SK-N-SH treated with all-trans-retinoic acid at 6 μM for 48 hours (cell line): ENCODE measurements around the gene MAP2.

Source experiments
- ATAC-seq: fragments of 200-7000 bp; cut with Tn5 transposase; 3 replicates; pipeline ENCODE4 v1.9.1; 2020; ENCODE audit warnings: mild to moderate bottlenecking, moderate library complexity
- BACH2 ChIP-seq: fragments of 250-450 bp; sonication (Bioruptor Pico); IDR thresholded peaks from 2 replicates; pipeline ENCODE4 v1.9.0; 2021; ENCODE audit warnings: mild to moderate bottlenecking, borderline replicate concordance
- CSDC2 ChIP-seq: fragments of 250-450 bp; sonication (Bioruptor Pico); IDR thresholded peaks from 2 replicates; pipeline ENCODE4 v1.5.0; 2020; ENCODE audit warnings: mild to moderate bottlenecking, moderate library complexity
- ESRRG ChIP-seq: fragments of 250-450 bp; sonication (Bioruptor Pico); IDR thresholded peaks from 2 replicates; pipeline ENCODE4 v1.6.1; 2021; ENCODE audit warnings: mild to moderate bottlenecking
- GLIS3 ChIP-seq: fragments of 250-450 bp; sonication (Bioruptor Pico); IDR thresholded peaks from 2 replicates; pipeline ENCODE4 v1.5.0; 2020; ENCODE audit warnings: mild to moderate bottlenecking, moderate library complexity
- ISL1 ChIP-seq: fragments of 250-450 bp; sonication (Bioruptor Pico); IDR thresholded peaks from 2 replicates; pipeline ENCODE4 v2.1.2; 2022; ENCODE audit warnings: mild to moderate bottlenecking, moderate library complexity
- OSR1 ChIP-seq: fragments of 250-450 bp; sonication (Bioruptor Pico); IDR thresholded peaks from 2 replicates; pipeline ENCODE4 v1.8.0; 2022; ENCODE audit warnings: moderate library complexity, mild to moderate bottlenecking, inconsistent platforms
- PPARA ChIP-seq: fragments of 250-450 bp; sonication (Bioruptor Pico); IDR thresholded peaks from 2 replicates; pipeline ENCODE4 v1.5.0; 2020; ENCODE audit warnings: mild to moderate bottlenecking, borderline replicate concordance
- RARB ChIP-seq: fragments of 250-450 bp; sonication (Bioruptor Pico); IDR thresholded peaks from 2 replicates; pipeline ENCODE4 v1.8.0; 2021; ENCODE audit warnings: mild to moderate bottlenecking, moderate library complexity
- SNAI2 ChIP-seq: fragments of 250-450 bp; sonication (Bioruptor Pico); IDR thresholded peaks from 2 replicates; pipeline ENCODE4 v1.5.0; 2020; ENCODE audit warnings: mild to moderate bottlenecking, moderate library complexity
- TCF4 ChIP-seq: fragments of 250-450 bp; sonication (Bioruptor Pico); IDR thresholded peaks from 2 replicates; pipeline ENCODE4 v1.8.0; 2021; ENCODE audit warnings: mild to moderate bottlenecking, moderate library complexity, borderline replicate concordance
- TOX ChIP-seq: fragments of 250-450 bp; sonication (Bioruptor Pico); IDR thresholded peaks from 2 replicates; pipeline ENCODE4 v1.8.0; 2021; ENCODE audit warnings: mild to moderate bottlenecking, moderate library complexity, borderline replicate concordance
- ZC3H10 ChIP-seq: fragments of 250-450 bp; sonication (Bioruptor Pico); IDR thresholded peaks from 2 replicates; pipeline ENCODE4 v1.5.1; 2021; ENCODE audit warnings: mild to moderate bottlenecking, moderate library complexity
- ZFP3 ChIP-seq: fragments of 250-450 bp; sonication (Bioruptor Pico); IDR thresholded peaks from 2 replicates; pipeline ENCODE4 v1.5.0; 2020; ENCODE audit warnings: mild to moderate bottlenecking, moderate library complexity
- ZFP30 ChIP-seq: fragments of 450-650 bp; formaldehyde crosslinking; IDR thresholded peaks from 2 replicates; pipeline ENCODE4 v1.5.0; 2022; ENCODE audit warnings: mild to moderate bottlenecking, moderate library complexity
- ZNF565 ChIP-seq: fragments of 450-650 bp; formaldehyde crosslinking; conservative IDR thresholded peaks from 2 replicates; pipeline ENCODE4 v1.5.0; 2020; ENCODE audit warnings: low read depth, mild to moderate bottlenecking, moderate library complexity
- ZNF70 ChIP-seq: fragments of 450-650 bp; formaldehyde crosslinking; IDR thresholded peaks from 2 replicates; pipeline ENCODE4 v1.5.0; 2020; ENCODE audit warnings: mild to moderate bottlenecking, moderate library complexity
- ZNF8 ChIP-seq: fragments of 450-650 bp; formaldehyde crosslinking; IDR thresholded peaks from 2 replicates; pipeline ENCODE4 v1.5.0; 2020; ENCODE audit warnings: mild to moderate bottlenecking, moderate library complexity
- TF ChIP-seq, protein P1 (sequence below): fragments of 250-450 bp; sonication (Bioruptor Pico); IDR thresholded peaks from 2 replicates; pipeline ENCODE4 v1.5.1; 2020; ENCODE audit warnings: low read depth, mild to moderate bottlenecking, moderate library complexity
- TF ChIP-seq, protein P2 (sequence below): fragments of 250-450 bp; sonication (Bioruptor Pico); IDR thresholded peaks from 2 replicates; pipeline ENCODE4 v1.8.0; 2020; ENCODE audit warnings: mild to moderate bottlenecking, moderate library complexity, borderline replicate concordance
- TF ChIP-seq, protein P3 (sequence below): fragments of 250-450 bp; sonication (Bioruptor Pico); IDR thresholded peaks from 2 replicates; pipeline ENCODE4 v1.5.0; 2020; ENCODE audit warnings: mild to moderate bottlenecking, moderate library complexity
- TF ChIP-seq, protein P4 (sequence below): fragments of 250-450 bp; sonication (Bioruptor Pico); IDR thresholded peaks from 2 replicates; pipeline ENCODE4 v1.5.1; 2021; ENCODE audit warnings: mild to moderate bottlenecking, moderate library complexity
- TF ChIP-seq, protein P5 (sequence below): fragments of 250-450 bp; sonication (Bioruptor Pico); IDR thresholded peaks from 2 replicates; pipeline ENCODE4 v1.8.0; 2021; ENCODE audit warnings: low read depth, mild to moderate bottlenecking, moderate library complexity, borderline replicate concordance

MAP2 gene

DNA sequence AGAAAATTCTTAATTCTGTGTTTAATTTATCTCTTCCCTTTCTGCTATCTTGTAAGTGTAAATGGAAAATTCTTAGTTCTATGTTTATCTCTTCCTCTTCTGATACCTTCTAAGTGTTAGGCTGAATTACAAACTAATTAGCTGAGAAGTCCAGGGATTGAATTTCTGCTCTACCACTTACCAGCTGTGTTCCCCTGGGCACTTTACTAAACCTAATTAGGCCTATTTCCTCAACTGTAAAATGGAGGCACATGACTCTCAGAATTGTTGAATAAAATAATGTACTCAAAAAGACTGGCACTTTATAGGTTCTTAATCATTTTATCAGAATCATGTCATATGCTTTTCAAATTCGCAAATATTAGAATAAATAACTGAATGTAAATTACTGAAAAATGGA is 146.3 kb downstream of the MAP2 start (continued):
- TF ChIP-seq ZNF565: no peak

DNA sequence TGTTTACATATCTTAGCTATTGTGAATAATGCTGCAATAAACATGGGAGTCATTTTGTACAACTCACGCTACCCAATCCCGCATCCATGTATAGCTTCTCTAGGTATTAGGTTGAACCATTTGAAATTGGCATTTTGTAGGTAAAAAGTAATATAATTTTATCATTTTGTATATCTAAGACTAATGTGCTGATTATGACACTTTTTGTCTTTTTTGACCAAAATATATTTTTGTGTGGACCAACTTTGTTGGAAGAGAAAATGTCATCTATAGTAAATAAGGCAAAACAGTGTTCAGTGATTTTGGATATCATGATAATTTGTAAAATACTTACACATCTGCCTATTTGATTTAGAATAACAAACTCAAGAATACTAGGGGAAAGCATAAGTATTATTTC is 150.7 kb downstream of the MAP2 start:
- TF ChIP-seq ZC3H10 (CRISPR knock-in tag): no peak
- TF ChIP-seq ZNF565: no peak
- TF ChIP-seq, protein P1, sequence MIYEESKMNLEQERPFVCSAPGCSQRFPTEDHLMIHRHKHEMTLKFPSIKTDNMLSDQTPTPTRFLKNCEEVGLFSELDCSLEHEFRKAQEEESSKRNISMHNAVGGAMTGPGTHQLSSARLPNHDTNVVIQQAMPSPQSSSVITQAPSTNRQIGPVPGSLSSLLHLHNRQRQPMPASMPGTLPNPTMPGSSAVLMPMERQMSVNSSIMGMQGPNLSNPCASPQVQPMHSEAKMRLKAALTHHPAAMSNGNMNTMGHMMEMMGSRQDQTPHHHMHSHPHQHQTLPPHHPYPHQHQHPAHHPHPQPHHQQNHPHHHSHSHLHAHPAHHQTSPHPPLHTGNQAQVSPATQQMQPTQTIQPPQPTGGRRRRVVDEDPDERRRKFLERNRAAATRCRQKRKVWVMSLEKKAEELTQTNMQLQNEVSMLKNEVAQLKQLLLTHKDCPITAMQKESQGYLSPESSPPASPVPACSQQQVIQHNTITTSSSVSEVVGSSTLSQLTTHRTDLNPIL (CRISPR knock-in tag): no peak
- no peak for TF ChIP-seq ZFP3 (CRISPR knock-in tag)
- TF ChIP-seq TCF4 (CRISPR knock-in tag): no peak
- TF ChIP-seq TOX (CRISPR knock-in tag): no peak
- no peak for TF ChIP-seq ZFP30 (CRISPR knock-in tag)
- TF ChIP-seq RARB: no peak
- no peak for TF ChIP-seq ISL1
- TF ChIP-seq, protein P2, sequence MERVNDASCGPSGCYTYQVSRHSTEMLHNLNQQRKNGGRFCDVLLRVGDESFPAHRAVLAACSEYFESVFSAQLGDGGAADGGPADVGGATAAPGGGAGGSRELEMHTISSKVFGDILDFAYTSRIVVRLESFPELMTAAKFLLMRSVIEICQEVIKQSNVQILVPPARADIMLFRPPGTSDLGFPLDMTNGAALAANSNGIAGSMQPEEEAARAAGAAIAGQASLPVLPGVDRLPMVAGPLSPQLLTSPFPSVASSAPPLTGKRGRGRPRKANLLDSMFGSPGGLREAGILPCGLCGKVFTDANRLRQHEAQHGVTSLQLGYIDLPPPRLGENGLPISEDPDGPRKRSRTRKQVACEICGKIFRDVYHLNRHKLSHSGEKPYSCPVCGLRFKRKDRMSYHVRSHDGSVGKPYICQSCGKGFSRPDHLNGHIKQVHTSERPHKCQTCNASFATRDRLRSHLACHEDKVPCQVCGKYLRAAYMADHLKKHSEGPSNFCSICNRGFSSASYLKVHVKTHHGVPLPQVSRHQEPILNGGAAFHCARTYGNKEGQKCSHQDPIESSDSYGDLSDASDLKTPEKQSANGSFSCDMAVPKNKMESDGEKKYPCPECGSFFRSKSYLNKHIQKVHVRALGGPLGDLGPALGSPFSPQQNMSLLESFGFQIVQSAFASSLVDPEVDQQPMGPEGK (CRISPR knock-in tag): no peak
- TF ChIP-seq, protein P3, sequence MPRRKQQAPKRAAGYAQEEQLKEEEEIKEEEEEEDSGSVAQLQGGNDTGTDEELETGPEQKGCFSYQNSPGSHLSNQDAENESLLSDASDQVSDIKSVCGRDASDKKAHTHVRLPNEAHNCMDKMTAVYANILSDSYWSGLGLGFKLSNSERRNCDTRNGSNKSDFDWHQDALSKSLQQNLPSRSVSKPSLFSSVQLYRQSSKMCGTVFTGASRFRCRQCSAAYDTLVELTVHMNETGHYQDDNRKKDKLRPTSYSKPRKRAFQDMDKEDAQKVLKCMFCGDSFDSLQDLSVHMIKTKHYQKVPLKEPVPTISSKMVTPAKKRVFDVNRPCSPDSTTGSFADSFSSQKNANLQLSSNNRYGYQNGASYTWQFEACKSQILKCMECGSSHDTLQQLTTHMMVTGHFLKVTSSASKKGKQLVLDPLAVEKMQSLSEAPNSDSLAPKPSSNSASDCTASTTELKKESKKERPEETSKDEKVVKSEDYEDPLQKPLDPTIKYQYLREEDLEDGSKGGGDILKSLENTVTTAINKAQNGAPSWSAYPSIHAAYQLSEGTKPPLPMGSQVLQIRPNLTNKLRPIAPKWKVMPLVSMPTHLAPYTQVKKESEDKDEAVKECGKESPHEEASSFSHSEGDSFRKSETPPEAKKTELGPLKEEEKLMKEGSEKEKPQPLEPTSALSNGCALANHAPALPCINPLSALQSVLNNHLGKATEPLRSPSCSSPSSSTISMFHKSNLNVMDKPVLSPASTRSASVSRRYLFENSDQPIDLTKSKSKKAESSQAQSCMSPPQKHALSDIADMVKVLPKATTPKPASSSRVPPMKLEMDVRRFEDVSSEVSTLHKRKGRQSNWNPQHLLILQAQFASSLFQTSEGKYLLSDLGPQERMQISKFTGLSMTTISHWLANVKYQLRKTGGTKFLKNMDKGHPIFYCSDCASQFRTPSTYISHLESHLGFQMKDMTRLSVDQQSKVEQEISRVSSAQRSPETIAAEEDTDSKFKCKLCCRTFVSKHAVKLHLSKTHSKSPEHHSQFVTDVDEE (CRISPR knock-in tag): no peak
- no peak for TF ChIP-seq OSR1 (CRISPR knock-in tag)
- TF ChIP-seq ESRRG: no peak
- no peak for TF ChIP-seq ZNF8
- TF ChIP-seq ZNF70 (CRISPR knock-in tag): no peak
- no peak for TF ChIP-seq PPARA (CRISPR knock-in tag)
- TF ChIP-seq, protein P4, sequence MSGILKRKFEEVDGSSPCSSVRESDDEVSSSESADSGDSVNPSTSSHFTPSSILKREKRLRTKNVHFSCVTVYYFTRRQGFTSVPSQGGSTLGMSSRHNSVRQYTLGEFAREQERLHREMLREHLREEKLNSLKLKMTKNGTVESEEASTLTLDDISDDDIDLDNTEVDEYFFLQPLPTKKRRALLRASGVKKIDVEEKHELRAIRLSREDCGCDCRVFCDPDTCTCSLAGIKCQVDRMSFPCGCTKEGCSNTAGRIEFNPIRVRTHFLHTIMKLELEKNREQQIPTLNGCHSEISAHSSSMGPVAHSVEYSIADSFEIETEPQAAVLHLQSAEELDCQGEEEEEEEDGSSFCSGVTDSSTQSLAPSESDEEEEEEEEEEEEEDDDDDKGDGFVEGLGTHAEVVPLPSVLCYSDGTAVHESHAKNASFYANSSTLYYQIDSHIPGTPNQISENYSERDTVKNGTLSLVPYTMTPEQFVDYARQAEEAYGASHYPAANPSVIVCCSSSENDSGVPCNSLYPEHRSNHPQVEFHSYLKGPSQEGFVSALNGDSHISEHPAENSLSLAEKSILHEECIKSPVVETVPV (CRISPR knock-in tag): no peak
- no peak for TF ChIP-seq SNAI2
- TF ChIP-seq CSDC2 (CRISPR knock-in tag): no peak
- TF ChIP-seq BACH2: no peak
- ATAC-seq: no peak

DNA sequence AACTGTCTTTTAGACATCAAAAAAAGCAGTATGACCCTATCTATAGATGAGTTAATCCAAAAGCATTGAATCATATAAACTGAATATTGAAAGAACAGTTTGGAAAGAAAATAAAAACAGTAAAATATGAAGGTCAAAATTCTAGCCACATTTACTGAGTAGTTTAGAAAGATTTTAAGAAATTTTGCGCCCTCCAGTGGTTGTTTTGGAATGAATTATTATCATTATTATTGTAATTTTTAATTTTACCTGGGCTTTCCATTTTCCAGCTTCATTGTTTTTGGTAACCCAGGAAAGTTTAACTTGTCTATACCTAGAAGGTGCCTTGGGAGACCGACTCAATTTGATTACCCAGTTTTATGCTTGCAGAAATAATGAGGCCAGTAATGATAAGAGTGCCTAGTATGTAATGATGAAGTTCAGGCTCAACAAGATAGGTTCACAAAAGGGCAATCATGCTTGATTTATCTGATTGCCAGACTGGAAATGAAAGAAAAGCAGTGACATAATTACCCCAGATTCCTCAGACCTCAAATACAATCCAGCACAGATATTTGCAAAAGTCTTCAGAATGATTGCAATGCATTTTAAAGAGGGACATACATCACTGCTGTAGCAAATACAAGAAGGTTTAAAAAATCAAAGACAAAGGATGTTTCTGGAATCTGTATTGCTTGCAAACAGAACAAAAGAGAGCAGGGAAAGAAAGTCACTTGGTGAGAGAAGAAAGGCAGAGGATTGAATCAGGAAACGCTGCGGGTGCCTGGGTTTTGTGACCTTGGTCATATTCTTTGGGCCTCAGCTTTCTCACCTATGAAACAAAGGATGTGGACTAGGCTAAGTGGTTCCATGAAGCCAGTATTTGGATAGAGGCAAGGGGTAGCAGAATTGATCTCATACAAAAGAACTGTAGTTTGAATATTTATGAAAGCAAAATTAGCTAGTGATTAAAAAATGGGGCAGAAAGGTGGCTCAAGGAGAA is 153.8 kb downstream of the MAP2 start:
- 0 out of 3 replicates have a peak, but pooled peaks have one; percentile 25 for ATAC-seq
- TF ChIP-seq ZFP3 (CRISPR knock-in tag) (no peak), ZNF8 (no peak), ZFP30 (CRISPR knock-in tag) (no peak), ZNF70 (CRISPR knock-in tag) (no peak), OSR1 (CRISPR knock-in tag) (no peak), GLIS3 (no peak), RARB (no peak), TCF4 (CRISPR knock-in tag) (no peak), ZNF565 (no peak)
- TF ChIP-seq, protein P4 (CRISPR knock-in tag): no peak
- TF ChIP-seq, protein P5, sequence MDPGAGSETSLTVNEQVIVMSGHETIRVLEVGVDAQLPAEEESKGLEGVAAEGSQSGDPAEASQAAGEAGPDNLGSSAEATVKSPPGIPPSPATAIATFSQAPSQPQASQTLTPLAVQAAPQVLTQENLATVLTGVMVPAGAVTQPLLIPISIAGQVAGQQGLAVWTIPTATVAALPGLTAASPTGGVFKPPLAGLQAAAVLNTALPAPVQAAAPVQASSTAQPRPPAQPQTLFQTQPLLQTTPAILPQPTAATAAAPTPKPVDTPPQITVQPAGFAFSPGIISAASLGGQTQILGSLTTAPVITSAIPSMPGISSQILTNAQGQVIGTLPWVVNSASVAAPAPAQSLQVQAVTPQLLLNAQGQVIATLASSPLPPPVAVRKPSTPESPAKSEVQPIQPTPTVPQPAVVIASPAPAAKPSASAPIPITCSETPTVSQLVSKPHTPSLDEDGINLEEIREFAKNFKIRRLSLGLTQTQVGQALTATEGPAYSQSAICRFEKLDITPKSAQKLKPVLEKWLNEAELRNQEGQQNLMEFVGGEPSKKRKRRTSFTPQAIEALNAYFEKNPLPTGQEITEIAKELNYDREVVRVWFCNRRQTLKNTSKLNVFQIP: no peak
- TF ChIP-seq, protein P3 (CRISPR knock-in tag): no peak
